ENCODE data around the gene WDR1.

Gene WDR1

GRCh38 chr4:10034612-10035104, 81.9 kb downstream of the WDR1 start:
- no peak for TF ChIP-seq EZH2 (IDR thresholded peaks at IDR 0.05; ENCODE audit: borderline replicate concordance, low read length)
- no peak for TF ChIP-seq CTCF (IDR thresholded peaks at IDR 0.05; ENCODE audit: low read length)
- Histone ChIP-seq H3K9me3 (ENCODE audit: low read length) (no peaks in the 10 kb centered on the region), H3K36me3 (ENCODE audit: insufficient read depth, low read length) (no peaks in the 10 kb centered on the region), H3K9ac (ENCODE audit: low read length) (no peak overlapping the region), H3K4me3 (ENCODE audit: low read depth, low read length, poor library complexity, severe bottlenecking) (no peak overlapping the region), H2AFZ (ENCODE audit: low read length) (no peak overlapping the region), H3K4me1 (ENCODE audit: insufficient read depth, low read length, severe bottlenecking) (no peaks in the 10 kb centered on the region), H4K20me1 (ENCODE audit: insufficient read depth, low read length) (no peaks in the 10 kb centered on the region), H3K27ac (ENCODE audit: low read depth, low read length, poor library complexity, severe bottlenecking) (no peak overlapping the region), H3K4me2 (ENCODE audit: low read length) (no peak overlapping the region), H3K9me2 (ENCODE audit: low read depth, low read length) (no peaks in the 10 kb centered on the region), H3K79me2 (ENCODE audit: insufficient read depth, low read length) (no peaks in the 10 kb centered on the region), H3K27me3 (ENCODE audit: insufficient read depth, low read length) (no peaks in the 10 kb centered on the region), H3F3A (ENCODE audit: insufficient read depth, low read length) (no peaks in the 10 kb centered on the region)

- H3K27me3 ChIP-seq (ENCODE audit: insufficient read depth, low read length) = no peaks in the 10 kb centered on the region
- no peaks in the 10 kb centered on the region for H3K36me3 ChIP-seq (ENCODE audit: insufficient read depth, low read length)
- H3K9me2 ChIP-seq (ENCODE audit: low read depth, low read length) = no peaks in the 10 kb centered on the region
- no peaks in the 10 kb centered on the region for H4K20me1 ChIP-seq (ENCODE audit: insufficient read depth, low read length)
- no peaks in the 10 kb centered on the region for H3K4me1 ChIP-seq (ENCODE audit: insufficient read depth, low read length, severe bottlenecking)
- H3K9ac ChIP-seq (ENCODE audit: low read length) = no peak overlapping the region
- H3K79me2 ChIP-seq (ENCODE audit: insufficient read depth, low read length) = no peaks in the 10 kb centered on the region
- H2AFZ ChIP-seq (ENCODE audit: low read length) = no peak overlapping the region
- no peak overlapping the region for H3K4me3 ChIP-seq (ENCODE audit: low read depth, low read length, poor library complexity, severe bottlenecking)
- H3K9me3 ChIP-seq (ENCODE audit: low read length) = no peaks in the 10 kb centered on the region
- no peak overlapping the region for H3K27ac ChIP-seq (ENCODE audit: low read depth, low read length, poor library complexity, severe bottlenecking)
- TF ChIP-seq CTCF (IDR thresholded peaks at IDR 0.05; ENCODE audit: low read length) = no peak
- TF ChIP-seq EZH2 (IDR thresholded peaks at IDR 0.05; ENCODE audit: borderline replicate concordance, low read length) = no peak
- no peak overlapping the region for H3K4me2 ChIP-seq (ENCODE audit: low read length)
- no peaks in the 10 kb centered on the region for H3F3A ChIP-seq (ENCODE audit: insufficient read depth, low read length)
Observed at GRCh38 chr4:10034136-10034535, 82.5 kb downstream of the WDR1 start.

GRCh38 chr4:10033191-10033881, 83.3 kb downstream of the WDR1 start:
- no peaks in the 10 kb centered on the region for H3K9me3 ChIP-seq (ENCODE audit: low read length)
- H3K79me2 ChIP-seq (ENCODE audit: insufficient read depth, low read length) = no peaks in the 10 kb centered on the region
- no peak for TF ChIP-seq CTCF (IDR thresholded peaks at IDR 0.05; ENCODE audit: low read length)
- TF ChIP-seq EZH2 (IDR thresholded peaks at IDR 0.05; ENCODE audit: borderline replicate concordance, low read length) = no peak
- H3K9me2 ChIP-seq (ENCODE audit: low read depth, low read length) = no peaks in the 10 kb centered on the region
- no peak overlapping the region for H2AFZ ChIP-seq (ENCODE audit: low read length)
- no peak overlapping the region for H3K4me3 ChIP-seq (ENCODE audit: low read depth, low read length, poor library complexity, severe bottlenecking)
- H4K20me1 ChIP-seq (ENCODE audit: insufficient read depth, low read length) = no peaks in the 10 kb centered on the region
- no peak overlapping the region for H3K9ac ChIP-seq (ENCODE audit: low read length)
- no peaks in the 10 kb centered on the region for H3K36me3 ChIP-seq (ENCODE audit: insufficient read depth, low read length)
- no peak overlapping the region for H3K27ac ChIP-seq (ENCODE audit: low read depth, low read length, poor library complexity, severe bottlenecking)
- no peaks in the 10 kb centered on the region for H3K4me1 ChIP-seq (ENCODE audit: insufficient read depth, low read length, severe bottlenecking)
- H3K27me3 ChIP-seq (ENCODE audit: insufficient read depth, low read length) = no peaks in the 10 kb centered on the region
- no peak overlapping the region for H3K4me2 ChIP-seq (ENCODE audit: low read length)
- H3F3A ChIP-seq (ENCODE audit: insufficient read depth, low read length) = no peaks in the 10 kb centered on the region

Measured in OCI-LY1 (cell line).